Ramos (cell line): Measurements from ENCODE around the gene LRRC71.

Source experiments
- in situ Hi-C: fragments of 300-500 bp; cut with MboI; formaldehyde crosslinking; loops from one replicate; pipeline ENCODE4 v1.14.3; 2022; ENCODE audit warnings: low sequenced_read_pairs; ENCODE audit not compliant: unreplicated experiment

The LRRC71 gene

GRCh38 chr1:156889802-156890580 lies 30.4 kb upstream of the LRRC71 start:
- in situ Hi-C loops = no loop called here

- in situ Hi-C loops = no loop called here
Observed at GRCh38 chr1:156892190-156893047, 28.0 kb upstream of the LRRC71 start.

DNA sequence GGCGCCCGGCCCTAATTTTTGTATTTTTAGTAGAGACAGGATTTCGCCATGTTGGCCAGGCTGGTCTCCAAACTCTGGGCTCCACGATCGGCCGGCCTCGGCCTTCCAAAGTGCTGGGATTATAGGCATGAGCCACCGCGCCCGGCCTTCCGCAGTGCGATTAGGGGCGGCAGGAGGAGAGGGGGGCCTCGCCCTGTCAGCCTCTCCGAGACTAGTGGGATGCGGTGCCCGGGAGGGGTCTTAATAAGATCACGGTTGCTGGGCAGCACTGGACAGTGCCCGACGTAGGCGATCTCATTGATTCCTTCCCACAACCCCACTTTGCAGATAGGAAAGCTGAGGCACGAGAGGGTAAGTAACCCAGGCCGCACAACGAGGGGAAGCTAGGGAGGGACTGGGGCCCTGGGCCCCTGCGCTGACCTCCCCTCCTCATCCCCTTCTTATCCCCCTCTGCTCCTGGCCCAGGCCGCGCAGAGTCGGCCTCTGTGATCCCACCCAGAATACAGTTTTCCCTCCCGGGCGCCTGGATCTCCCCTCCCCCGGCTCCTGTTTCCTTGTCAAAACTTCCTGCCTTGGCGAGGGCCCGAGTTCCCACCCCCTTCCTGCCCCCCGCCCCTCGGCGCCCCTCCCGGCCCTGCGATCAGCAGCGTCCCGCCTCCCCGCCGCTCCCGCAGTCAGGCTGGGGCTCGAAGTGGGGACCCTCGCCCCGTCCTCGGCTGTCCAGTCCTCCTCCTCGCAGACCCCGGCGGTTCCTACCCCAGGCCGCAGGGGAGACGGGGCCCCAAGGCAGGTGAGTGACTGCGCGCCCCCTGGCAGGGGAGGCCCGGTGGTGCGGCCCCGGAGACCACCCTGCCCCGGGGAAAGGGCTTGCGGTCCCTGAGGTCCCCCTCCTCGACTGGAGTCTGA lies 27.1 kb upstream of the LRRC71 start, which contains the start of gene PEAR1:
TSS of gene PEAR1 (plus strand) at position 671 of the 906 bp plus-strand sequence. CDS start 10,209 bp downstream, outside the sequence.
- in situ Hi-C loops = no loop called here

GRCh38 chr1:156894001-156894400 lies 26.4 kb upstream of the LRRC71 start:
- in situ Hi-C loops = no loop called here

DNA sequence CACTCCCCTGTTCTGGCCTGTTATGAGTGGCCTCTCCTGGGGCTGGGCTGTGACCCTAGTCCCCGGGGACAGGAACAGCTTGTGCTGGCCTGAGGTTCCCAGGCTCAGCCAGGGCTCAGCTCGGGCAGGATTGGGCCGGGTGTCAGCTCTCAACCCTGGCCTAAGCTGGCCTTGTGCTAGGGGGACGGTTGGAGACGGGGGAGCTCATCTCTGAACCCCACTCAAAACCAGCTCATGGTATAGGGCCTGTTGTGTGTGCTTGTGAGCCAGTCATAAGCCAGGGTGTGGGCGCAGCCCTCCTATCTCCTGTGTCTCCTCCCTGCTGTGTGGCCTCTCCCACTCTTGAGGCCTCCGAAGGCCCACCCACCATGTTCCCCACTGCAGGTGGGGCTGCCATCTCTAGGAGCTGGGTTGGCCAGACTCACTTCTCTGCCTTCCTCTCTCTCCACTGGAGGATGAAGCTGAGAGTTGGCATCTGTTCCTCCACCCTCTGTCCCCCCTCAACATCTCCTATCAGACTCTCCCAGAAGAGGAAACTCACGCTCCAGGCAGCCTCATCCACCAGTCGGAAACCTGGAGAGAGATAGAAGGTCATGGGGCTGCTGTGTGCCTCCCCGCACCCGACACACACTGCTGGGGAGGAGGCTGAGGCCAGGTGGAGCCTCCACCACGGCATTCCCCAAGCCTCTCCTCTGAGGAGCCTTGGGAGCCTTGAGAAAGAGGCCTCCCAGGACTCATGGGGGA lies 25.5 kb upstream of the LRRC71 start:
- in situ Hi-C loops = no loop called here

DNA sequence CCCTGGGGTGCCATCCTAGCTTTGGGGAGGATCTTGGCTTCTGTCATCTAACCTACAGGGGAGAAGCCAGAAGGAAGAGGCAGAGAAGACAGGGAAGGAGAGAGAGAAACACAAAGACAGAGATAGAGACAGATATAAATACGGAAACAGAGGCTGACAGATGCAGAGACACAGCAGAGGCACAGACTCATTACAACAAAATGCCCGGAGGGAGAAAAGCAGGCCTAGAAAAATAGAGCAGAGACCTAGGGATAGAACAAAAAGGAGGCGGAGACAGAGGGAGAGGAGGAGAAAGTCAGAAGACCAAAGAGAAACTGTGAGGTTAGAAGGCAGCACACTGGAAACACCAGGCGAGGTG lies 25.0 kb upstream of the LRRC71 start:
- in situ Hi-C loops = no loop called here

GRCh38 chr1:156895927-156896326 lies 24.5 kb upstream of the LRRC71 start:
- in situ Hi-C loops = no loop called here

- in situ Hi-C loops = no loop called here
Observed at GRCh38 chr1:156896490-156897033, 23.9 kb upstream of the LRRC71 start.

DNA sequence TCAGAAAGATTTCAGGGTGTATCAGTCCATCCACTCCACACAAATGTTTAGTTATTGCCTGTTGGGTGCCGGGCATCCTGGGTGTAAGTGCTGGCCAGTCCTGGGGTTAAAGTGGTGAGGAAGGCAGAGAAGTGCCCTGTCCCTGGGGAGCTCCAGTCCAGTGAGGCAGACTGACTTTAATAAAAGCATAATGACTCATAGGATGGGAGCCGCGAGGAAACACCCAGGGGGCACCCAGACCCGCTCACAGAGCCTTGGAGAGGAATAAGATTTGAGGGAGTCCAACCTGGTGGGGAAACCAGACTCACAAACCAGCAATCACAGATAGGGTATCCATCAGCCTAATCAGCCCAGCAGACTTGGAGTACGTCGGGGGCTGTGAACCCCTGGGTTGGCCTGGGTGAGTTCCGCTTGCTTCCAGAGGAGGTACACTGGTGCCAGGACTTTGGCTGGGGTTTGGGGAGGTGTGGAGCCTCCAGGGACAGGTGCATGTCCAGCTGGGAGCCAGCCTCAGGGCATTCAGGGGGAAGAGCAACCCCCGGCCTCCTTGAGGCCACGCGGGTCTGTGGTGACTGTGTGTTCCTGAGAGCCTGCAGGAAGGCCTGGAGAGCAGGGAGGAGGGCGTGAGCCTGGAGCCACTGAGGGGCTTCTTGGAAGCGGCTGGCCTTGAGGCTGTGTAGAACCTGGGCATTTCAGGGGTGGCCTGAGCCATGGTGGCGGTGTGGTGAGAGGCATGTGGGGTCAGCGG lies 23.2 kb upstream of the LRRC71 start:
- in situ Hi-C loops = no loop called here

- in situ Hi-C loops = no loop called here
Observed at GRCh38 chr1:156898161-156898566, 22.3 kb upstream of the LRRC71 start.

GRCh38 chr1:156898971-156899664 lies 21.3 kb upstream of the LRRC71 start:
- in situ Hi-C loops = no loop called here

GRCh38 chr1:156899956-156900718 lies 20.3 kb upstream of the LRRC71 start:
- in situ Hi-C loops = no loop called here

DNA sequence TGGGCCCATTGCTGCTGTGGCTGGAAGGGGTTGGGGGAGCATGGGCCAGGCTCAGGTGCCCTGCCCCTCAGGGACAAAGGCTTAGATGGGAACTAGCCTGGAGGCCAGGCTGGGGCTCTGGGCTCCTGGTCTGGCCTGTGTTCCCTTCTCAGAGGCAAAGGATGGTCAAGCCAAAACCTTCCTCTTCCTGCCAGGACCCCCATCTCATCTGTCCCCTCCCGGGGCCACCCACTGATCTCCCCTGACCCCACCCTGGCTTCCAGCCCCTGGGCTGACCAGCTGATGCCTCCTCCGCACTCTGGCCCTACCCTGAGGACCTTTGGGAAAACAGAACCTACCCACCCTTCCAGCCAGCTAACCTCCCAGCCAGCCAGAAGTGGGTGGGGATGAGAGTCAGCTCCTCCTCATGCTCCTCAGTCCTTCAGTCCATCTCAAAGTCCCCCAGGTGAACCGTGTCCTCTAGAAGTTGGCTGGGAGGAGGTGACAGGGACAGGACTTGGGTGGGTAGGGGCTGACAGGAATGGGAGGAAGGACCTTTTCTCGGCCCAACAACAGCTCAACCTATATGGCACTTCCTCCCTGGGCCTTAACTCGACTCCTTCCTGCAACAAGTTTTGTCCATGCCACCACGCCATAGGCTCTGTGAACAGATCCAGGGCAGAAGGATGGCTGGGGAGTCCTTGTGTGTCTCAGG lies 19.4 kb upstream of the LRRC71 start:
- in situ Hi-C loops = no loop called here

GRCh38 chr1:156901590-156901900 lies 18.9 kb upstream of the LRRC71 start:
- in situ Hi-C loops = no loop called here

- in situ Hi-C loops = no loop called here
Observed at GRCh38 chr1:156901966-156902915, 18.2 kb upstream of the LRRC71 start.
